ENCODE measurements around the gene LGALS3BP. TPM values are rescaled to one million over a fixed set of nuclear protein-coding genes. Genes with fewer than 3 reads are reported as not detected.

LGALS3BP gene
- total RNA-seq, 2 donors from 2014 or later = 23.3 to 71.4 TPM

DNA sequence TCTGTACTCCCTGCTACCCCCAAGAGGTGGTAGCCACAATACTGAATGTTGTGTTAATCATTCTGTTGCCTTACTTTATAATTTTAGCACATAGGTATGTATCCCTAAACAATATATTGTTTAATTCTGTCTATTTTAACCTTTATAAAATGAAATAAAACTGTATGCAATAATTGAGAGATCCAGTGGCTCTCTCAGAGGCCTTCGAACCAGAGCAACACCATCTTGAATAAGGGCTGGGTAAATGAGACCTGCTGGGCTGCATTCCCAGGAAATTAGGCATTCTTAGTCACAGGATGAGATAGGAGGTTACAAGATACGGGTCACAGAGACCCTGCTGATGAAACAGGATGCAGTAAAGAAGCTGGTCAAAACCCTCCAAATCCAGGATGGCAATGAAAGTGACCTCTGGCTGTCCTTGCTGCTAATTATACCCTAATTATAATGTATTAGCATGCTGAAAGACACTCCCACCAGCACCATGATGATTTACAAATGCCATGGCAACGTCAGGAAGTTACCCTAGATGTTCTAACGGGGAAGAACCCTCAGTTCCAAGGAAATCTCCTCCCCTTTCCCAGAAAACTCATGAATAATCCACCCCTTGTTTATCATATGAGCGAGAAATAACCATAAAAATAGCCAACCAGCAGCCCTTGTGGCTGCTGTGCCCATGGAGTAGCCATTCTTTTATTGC lies 31.9 kb upstream of the LGALS3BP start:
- Mint-ChIP-seq H3K9me3 (peaks cover 54% of the 10 kb centered on the region), H3K27me3 (ENCODE audit: insufficient read depth) (peaks cover 35% of the 10 kb centered on the region), H3K4me3 (no peak overlapping the region), H3K4me1 (peaks cover 13% of the 10 kb centered on the region), H3K27ac (no peak overlapping the region), H3K36me3 (ENCODE audit: low read depth) (peaks cover 8% of the 10 kb centered on the region)
- Histone ChIP-seq H3K27me3 (ENCODE audit: control insufficient read depth, insufficient read depth, low read length, poor library complexity, severe bottlenecking) (no peaks in the 10 kb centered on the region), H3K9ac (ENCODE audit: extremely low read depth, low read length, poor library complexity, severe bottlenecking) (no peak overlapping the region), H3K4me1 (ENCODE audit: control insufficient read depth, insufficient read depth, low read length) (peaks cover 3% of the 10 kb centered on the region), H3K27ac (ENCODE audit: low read depth, low read length) (no peak overlapping the region), H3K4me3 (ENCODE audit: low read length) (no peak overlapping the region), H3K36me3 (ENCODE audit: control insufficient read depth, insufficient read depth, low read length) (peaks cover 10% of the 10 kb centered on the region), H3K9me3 (ENCODE audit: control insufficient read depth, low read length) (peaks cover 45% of the 10 kb centered on the region)
- DNase-seq = peak; percentile 38
- TF ChIP-seq, protein P1, sequence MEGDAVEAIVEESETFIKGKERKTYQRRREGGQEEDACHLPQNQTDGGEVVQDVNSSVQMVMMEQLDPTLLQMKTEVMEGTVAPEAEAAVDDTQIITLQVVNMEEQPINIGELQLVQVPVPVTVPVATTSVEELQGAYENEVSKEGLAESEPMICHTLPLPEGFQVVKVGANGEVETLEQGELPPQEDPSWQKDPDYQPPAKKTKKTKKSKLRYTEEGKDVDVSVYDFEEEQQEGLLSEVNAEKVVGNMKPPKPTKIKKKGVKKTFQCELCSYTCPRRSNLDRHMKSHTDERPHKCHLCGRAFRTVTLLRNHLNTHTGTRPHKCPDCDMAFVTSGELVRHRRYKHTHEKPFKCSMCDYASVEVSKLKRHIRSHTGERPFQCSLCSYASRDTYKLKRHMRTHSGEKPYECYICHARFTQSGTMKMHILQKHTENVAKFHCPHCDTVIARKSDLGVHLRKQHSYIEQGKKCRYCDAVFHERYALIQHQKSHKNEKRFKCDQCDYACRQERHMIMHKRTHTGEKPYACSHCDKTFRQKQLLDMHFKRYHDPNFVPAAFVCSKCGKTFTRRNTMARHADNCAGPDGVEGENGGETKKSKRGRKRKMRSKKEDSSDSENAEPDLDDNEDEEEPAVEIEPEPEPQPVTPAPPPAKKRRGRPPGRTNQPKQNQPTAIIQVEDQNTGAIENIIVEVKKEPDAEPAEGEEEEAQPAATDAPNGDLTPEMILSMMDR (conservative IDR thresholded peaks at IDR 0.05) = no peak
- 60 to 76% methylated on average over 1 to 5 of the region's 5 CpGs for WGBS, 2 experiments (ENCODE audit: insufficient coverage in 1 of 2, insufficient read length in 1 of 2)

DNA sequence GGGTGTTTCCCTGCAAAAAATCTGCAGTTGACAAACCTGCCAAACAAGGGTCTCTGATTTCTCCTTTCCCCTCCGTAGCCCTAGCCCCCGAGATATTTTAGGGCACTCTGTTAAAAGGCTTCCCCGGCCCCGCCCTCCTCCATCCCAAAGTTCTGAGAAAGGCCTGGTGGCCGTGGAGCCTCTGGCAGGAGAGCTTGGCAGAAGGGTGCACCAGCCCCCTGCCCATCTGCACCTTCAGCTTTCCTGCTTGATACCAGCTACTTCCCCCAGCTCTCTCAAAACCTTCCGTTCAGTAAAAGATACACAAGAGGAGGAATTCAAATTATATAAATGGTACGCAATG lies 30.6 kb upstream of the LGALS3BP start:
- Mint-ChIP-seq H3K27me3 (ENCODE audit: insufficient read depth) (peaks cover 41% of the 10 kb centered on the region), H3K9me3 (peaks cover 45% of the 10 kb centered on the region), H3K4me3 (peak overlapping the region; percentile 81), H3K36me3 (ENCODE audit: low read depth) (peaks cover 8% of the 10 kb centered on the region), H3K4me1 (peaks cover 13% of the 10 kb centered on the region), H3K27ac (no peak overlapping the region)
- Histone ChIP-seq H3K9me3 (ENCODE audit: control insufficient read depth, low read length) (peaks cover 33% of the 10 kb centered on the region), H3K27ac (ENCODE audit: low read depth, low read length) (no peak overlapping the region), H3K9ac (ENCODE audit: extremely low read depth, low read length, poor library complexity, severe bottlenecking) (no peak overlapping the region), H3K4me3 (ENCODE audit: low read length) (peak overlapping the region; percentile 84), H3K4me1 (ENCODE audit: control insufficient read depth, insufficient read depth, low read length) (peaks cover 3% of the 10 kb centered on the region), H3K27me3 (ENCODE audit: control insufficient read depth, insufficient read depth, low read length, poor library complexity, severe bottlenecking) (no peaks in the 10 kb centered on the region), H3K36me3 (ENCODE audit: control insufficient read depth, insufficient read depth, low read length) (peaks cover 10% of the 10 kb centered on the region)
- 84 to 89% methylated on average over 3 to 7 of the region's 7 CpGs for WGBS, 2 experiments (ENCODE audit: insufficient coverage in 1 of 2, insufficient read length in 1 of 2)
- TF ChIP-seq, protein P1 (conservative IDR thresholded peaks at IDR 0.05) = no peak
- no peak for DNase-seq

DNA sequence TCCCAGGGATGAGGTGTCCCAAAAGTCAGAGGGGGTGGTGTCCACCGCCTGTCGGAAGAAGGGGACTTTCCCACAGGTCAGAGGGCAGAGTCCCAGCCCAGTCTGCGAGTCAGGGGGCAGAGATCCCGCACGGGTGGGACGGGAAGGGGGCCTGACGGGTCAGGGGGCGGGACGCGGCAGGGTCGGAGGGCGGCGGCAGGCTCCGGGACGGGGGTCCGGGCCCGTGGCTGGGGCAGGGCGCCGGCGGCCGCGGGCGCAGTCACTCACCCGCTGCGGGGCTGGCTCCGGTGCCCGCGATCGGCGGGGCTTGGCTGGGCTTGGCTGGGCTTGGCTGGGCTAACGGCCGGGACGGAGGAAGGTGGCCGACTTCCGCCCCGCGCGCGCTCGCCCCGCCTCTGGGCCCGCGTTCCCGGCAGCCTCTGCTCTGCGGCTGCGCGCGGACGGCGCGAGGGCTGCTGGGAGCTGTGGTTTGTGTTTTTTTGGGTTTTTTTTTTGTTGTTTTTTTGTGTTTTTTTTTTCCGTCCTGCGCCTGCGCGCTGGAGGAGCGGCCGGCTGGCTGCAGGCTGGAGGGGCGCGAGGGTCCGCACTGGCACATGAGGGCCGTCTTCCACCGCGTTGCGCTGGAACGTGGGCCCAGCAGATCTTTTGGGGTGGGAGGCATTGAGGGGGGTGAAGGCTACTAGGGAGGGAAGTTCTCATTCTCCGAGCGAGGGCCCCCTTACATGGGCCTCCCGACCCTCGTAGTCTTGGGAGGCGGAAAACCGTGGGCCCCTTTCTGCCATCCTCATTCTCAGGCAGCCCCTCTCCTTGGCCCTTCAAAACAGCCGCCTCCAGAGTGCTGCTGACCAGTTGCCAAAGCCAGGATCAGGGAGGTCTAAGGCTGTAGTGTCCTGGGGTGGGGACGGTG lies 29.9 kb upstream of the LGALS3BP start, which contains the start of gene CANT1:
CANT1 (minus strand) TSS at position 368 of the 907 bp plus-strand sequence. CDS start 12,142 bp downstream, outside the sequence.
- no peak within 1 kb of the TSS for H3K27ac ChIP-seq (ENCODE audit: low read depth, low read length)
- H3K36me3 Mint-ChIP-seq (ENCODE audit: low read depth) = peaks cover 8% of the 10 kb centered on the region
- peaks cover 40% of the 10 kb centered on the region for H3K9me3 Mint-ChIP-seq
- H3K36me3 ChIP-seq (ENCODE audit: control insufficient read depth, insufficient read depth, low read length) = peaks cover 10% of the 10 kb centered on the region
- no peaks in the 10 kb centered on the region for H3K27me3 ChIP-seq (ENCODE audit: control insufficient read depth, insufficient read depth, low read length, poor library complexity, severe bottlenecking)
- TF ChIP-seq, protein P1 (conservative IDR thresholded peaks at IDR 0.05) = no peak
- peak within 1 kb of the TSS; percentile 84 for H3K4me3 ChIP-seq (ENCODE audit: low read length)
- peak within 1 kb of the TSS; percentile 88 for H3K27ac Mint-ChIP-seq
- H3K4me1 Mint-ChIP-seq = peaks cover 13% of the 10 kb centered on the region
- peaks cover 3% of the 10 kb centered on the region for H3K4me1 ChIP-seq (ENCODE audit: control insufficient read depth, insufficient read depth, low read length)
- peaks cover 27% of the 10 kb centered on the region for H3K9me3 ChIP-seq (ENCODE audit: control insufficient read depth, low read length)
- peak within 1 kb of the TSS; percentile 81 for H3K4me3 Mint-ChIP-seq
- 9 to 16% methylated on average over 32 to 73 of the region's 73 CpGs for WGBS, 2 experiments (ENCODE audit: insufficient coverage in 1 of 2, insufficient read length in 1 of 2)
- DNase-seq = peak; percentile 95
- H3K27me3 Mint-ChIP-seq (ENCODE audit: insufficient read depth) = peaks cover 41% of the 10 kb centered on the region
- peak within 1 kb of the TSS; percentile 59 for H3K9ac ChIP-seq (ENCODE audit: extremely low read depth, low read length, poor library complexity, severe bottlenecking)
